ENCODE results near the gene LEMD2. TPM values are rescaled to one million over a fixed set of nuclear protein-coding genes. Genes with fewer than 3 reads are reported as not detected.

The LEMD2 gene
- total RNA-seq (2021): 82.0 and 91.8 TPM in 2 replicates
- long read RNA-seq, partial matches to known transcripts: 29 of 51 reads
- long read RNA-seq, other reads (novel, unspliced or antisense): 14 of 51 reads

DNA sequence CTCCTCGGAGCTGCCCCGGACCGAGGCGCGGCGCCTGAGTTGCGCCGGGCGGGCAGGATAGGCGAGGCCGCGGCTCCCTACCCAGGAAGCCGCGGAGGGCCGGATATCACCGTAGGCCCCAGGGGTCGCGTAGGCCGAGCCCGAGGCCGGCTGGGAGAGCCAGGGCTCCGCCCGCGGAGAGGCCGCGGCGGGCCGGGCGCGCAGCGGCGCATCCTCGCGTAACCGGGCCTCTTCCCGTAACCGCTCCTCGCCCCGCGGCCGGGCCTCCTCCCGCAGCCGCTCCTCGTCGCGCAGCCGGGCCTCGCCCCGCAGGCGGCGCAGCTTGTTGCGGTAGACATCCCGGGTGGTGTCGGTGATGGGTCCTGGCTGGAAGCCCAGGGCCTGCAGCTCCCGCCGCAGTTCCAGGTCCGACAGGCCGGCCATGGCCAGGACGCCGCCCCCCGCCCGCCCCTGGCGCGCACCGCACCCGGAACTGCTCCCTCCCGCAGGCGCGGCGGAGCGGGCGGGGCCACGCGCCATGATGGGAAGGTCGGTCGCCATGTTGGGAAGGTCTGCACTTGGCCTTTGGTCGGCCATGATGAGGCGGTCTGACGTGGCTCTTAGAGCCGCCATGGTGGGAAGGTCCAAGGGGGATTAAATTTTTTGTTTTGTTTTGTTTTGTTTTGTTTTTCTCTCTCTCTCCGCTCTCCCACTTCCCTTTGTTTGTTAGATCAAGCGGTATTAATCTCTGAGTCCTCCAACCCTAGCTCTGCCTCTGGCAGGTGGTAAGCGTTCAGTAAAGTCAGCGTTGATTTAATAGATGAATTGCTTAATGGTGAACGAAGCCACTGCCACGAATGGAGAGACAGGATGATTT, at the start of gene LEMD2:
Gene LEMD2, minus strand, starts transcription at position 437 of the 856 bp plus-strand sequence. Its CDS starts 14 bp downstream, at position 423.
- Mint-ChIP-seq H3K4me3 (peak within 1 kb of the TSS; percentile 85 to 87), H3K9me3 (no peaks in the 10 kb centered on the region), H3K27me3 (ENCODE audit: low read depth) (no peaks in the 10 kb centered on the region; the same call in 1 of the 2 replicates), H3K36me3 (ENCODE audit: insufficient read depth in 1 of 3, low read depth in 3 of 3) (peaks cover 8 to 21% (median 20%) of the 10 kb centered on the region in 3 experiments; a peak in 6 of 7 replicates), H3K27ac (peak within 1 kb of the TSS; percentile 71 to 98 (median 95)), H3K4me1 (peaks cover 80 to 84% of the 10 kb centered on the region in 2 experiments)
- no peak within 1 kb of the TSS for H4K91ac ChIP-seq (ENCODE audit: insufficient read length, low read depth, low read length)
- no peak within 1 kb of the TSS for H2AFZ ChIP-seq (ENCODE audit: low read length)
- TF ChIP-seq, protein P1, sequence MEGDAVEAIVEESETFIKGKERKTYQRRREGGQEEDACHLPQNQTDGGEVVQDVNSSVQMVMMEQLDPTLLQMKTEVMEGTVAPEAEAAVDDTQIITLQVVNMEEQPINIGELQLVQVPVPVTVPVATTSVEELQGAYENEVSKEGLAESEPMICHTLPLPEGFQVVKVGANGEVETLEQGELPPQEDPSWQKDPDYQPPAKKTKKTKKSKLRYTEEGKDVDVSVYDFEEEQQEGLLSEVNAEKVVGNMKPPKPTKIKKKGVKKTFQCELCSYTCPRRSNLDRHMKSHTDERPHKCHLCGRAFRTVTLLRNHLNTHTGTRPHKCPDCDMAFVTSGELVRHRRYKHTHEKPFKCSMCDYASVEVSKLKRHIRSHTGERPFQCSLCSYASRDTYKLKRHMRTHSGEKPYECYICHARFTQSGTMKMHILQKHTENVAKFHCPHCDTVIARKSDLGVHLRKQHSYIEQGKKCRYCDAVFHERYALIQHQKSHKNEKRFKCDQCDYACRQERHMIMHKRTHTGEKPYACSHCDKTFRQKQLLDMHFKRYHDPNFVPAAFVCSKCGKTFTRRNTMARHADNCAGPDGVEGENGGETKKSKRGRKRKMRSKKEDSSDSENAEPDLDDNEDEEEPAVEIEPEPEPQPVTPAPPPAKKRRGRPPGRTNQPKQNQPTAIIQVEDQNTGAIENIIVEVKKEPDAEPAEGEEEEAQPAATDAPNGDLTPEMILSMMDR (conservative IDR thresholded peaks at IDR 0.05): no peak
- H3K27ac ChIP-seq (ENCODE audit: insufficient read length, low read depth, low read length): no peak within 1 kb of the TSS
- H3K27me3 ChIP-seq (ENCODE audit: insufficient read depth, low read length): no peaks in the 10 kb centered on the region
- H2BK120ac ChIP-seq (ENCODE audit: low read depth, low read length, poor library complexity, severe bottlenecking): no peak within 1 kb of the TSS
- H3K4me1 ChIP-seq (ENCODE audit: insufficient read depth, low read length): peaks cover 20% of the 10 kb centered on the region; the same call in 1 of the 2 replicates
- no peaks in the 10 kb centered on the region for H3K9me3 ChIP-seq (ENCODE audit: control insufficient read depth, low read depth, low read length)
- no peak within 1 kb of the TSS for H2BK5ac ChIP-seq (ENCODE audit: insufficient read length, low read length)
- peak within 1 kb of the TSS; percentile 80 for H3K14ac ChIP-seq (ENCODE audit: insufficient read depth, low read length)
- H2AK5ac ChIP-seq (ENCODE audit: insufficient read length, low read length): no peak within 1 kb of the TSS
- DNase-seq: peak; percentile 93
- no CpG with 5 or more reads among the region's 86 CpGs for WGBS (ENCODE audit: extremely low coverage, insufficient read length, low lambda C conversion rate)
- peaks cover 9% of the 10 kb centered on the region; the same call in 1 of the 2 replicates for H3K79me2 ChIP-seq (ENCODE audit: insufficient read depth, low read length)
- H4K20me1 ChIP-seq (ENCODE audit: control insufficient read depth, insufficient read depth, insufficient read length): no peaks in the 10 kb centered on the region
- no peak within 1 kb of the TSS for H2BK20ac ChIP-seq (ENCODE audit: low read depth, low read length, poor library complexity, severe bottlenecking)
- peak within 1 kb of the TSS; percentile 84 for H3K9ac ChIP-seq (ENCODE audit: extremely low read depth, insufficient read length, low read length)
- no peak within 1 kb of the TSS for H3K23ac ChIP-seq (ENCODE audit: insufficient read length, low read depth, low read length)
- peak within 1 kb of the TSS; percentile 65 for H3K4me2 ChIP-seq (ENCODE audit: insufficient read depth, insufficient read length, low read length)
- no peak within 1 kb of the TSS for H3K56ac ChIP-seq (ENCODE audit: insufficient read length, low read depth, low read length)
- H3K18ac ChIP-seq (ENCODE audit: insufficient read length, low read depth, low read length): no peak within 1 kb of the TSS
- H2BK12ac ChIP-seq (ENCODE audit: insufficient read length, low read depth, low read length): no peak within 1 kb of the TSS
- no peak within 1 kb of the TSS for H4K8ac ChIP-seq (replicated peaks; ENCODE audit: insufficient read length, low read depth, low read length)
- H3K23me2 ChIP-seq (ENCODE audit: insufficient read length, low read depth, low read length, poor library complexity, severe bottlenecking): peaks cover 8% of the 10 kb centered on the region
- no peak within 1 kb of the TSS for H3K4ac ChIP-seq (ENCODE audit: low read depth, low read length)
- H4K5ac ChIP-seq (ENCODE audit: insufficient read length, low read depth, low read length): no peak within 1 kb of the TSS
- peaks cover under 1% of the 10 kb centered on the region for H3K79me1 ChIP-seq (ENCODE audit: insufficient read depth, low read depth, low read length, poor library complexity, severe bottlenecking)
- H3T11ph ChIP-seq (ENCODE audit: low read length): no peak within 1 kb of the TSS
- H2BK15ac ChIP-seq (ENCODE audit: low read depth, low read length): no peak within 1 kb of the TSS
